SU-DHL-6 (cell line): ENCODE measurements around the gene SLCO3A1.

Experiments
- H2AFZ ChIP-seq: fragments of 200-600 bp; sonication (generic); 2 replicates; pipeline ENCODE4 v1.6.1; 2014; ENCODE audit warnings: low read depth, mild to moderate bottlenecking, moderate library complexity, mixed read lengths, antibody characterized with exemption, low read length; ENCODE audit not compliant: severe bottlenecking
- H3F3A ChIP-seq: fragments of 200-600 bp; shearing (Covaris generic); 2 replicates; pipeline ENCODE4 v1.6.0; 2016; ENCODE audit warnings: antibody characterized with exemption, mild to moderate bottlenecking; ENCODE audit not compliant: insufficient read depth
- H3K27ac ChIP-seq: fragments of 200-600 bp; sonication (generic); 2 replicates; pipeline ENCODE4 v1.5.1; 2016; ENCODE audit warnings: low read depth, mild to moderate bottlenecking, low read length, moderate library complexity, mixed read lengths
- H3K27me3 ChIP-seq: fragments of 200-600 bp; sonication (generic), shearing (Covaris generic); 2 replicates; pipeline ENCODE4 v1.6.0; 2014; ENCODE audit warnings: mild to moderate bottlenecking, low read length
- H3K36me3 ChIP-seq: fragments of 200-600 bp; sonication (generic); 2 replicates; pipeline ENCODE4 v1.6.1; 2014; ENCODE audit warnings: mild to moderate bottlenecking, low read length, mixed read lengths
- H3K4me2 ChIP-seq: fragments of 300-600, 200-600 bp; shearing (Covaris generic), sonication (generic); 2 replicates; pipeline ENCODE4 v1.6.0; 2014; ENCODE audit warnings: low read length, low read depth, mild to moderate bottlenecking; ENCODE audit not compliant: poor library complexity, severe bottlenecking
- H3K4me3 ChIP-seq: fragments of 200-600 bp; sonication (generic); 2 replicates; pipeline ENCODE4 v1.5.1; 2014; ENCODE audit warnings: antibody characterized with exemption, low read length, mild to moderate bottlenecking, mixed read lengths; ENCODE audit not compliant: insufficient read depth, poor library complexity, severe bottlenecking
- H3K79me2 ChIP-seq: fragments of 200-600 bp; sonication (generic); 2 replicates; pipeline ENCODE4 v1.6.1; 2014; ENCODE audit warnings: mild to moderate bottlenecking, low read length, moderate library complexity; ENCODE audit not compliant: insufficient read depth
- H3K9ac ChIP-seq: fragments of 200-600 bp; sonication (generic); 2 replicates; pipeline ENCODE4 v1.7.0; 2014; ENCODE audit warnings: mild to moderate bottlenecking, low read length
- H3K9me2 ChIP-seq: fragments of 200-600 bp; sonication (generic); replicated peaks from 2 replicates; pipeline ENCODE4 v1.6.1; 2014; ENCODE audit warnings: low read length; ENCODE audit not compliant: insufficient read depth
- H3K9me3 ChIP-seq: fragments of 200-600 bp; sonication (generic); 2 replicates; pipeline ENCODE4 v1.6.1; 2014; ENCODE audit warnings: low read length, mixed read lengths; ENCODE audit not compliant: insufficient read depth
- H4K20me1 ChIP-seq: fragments of 200-600 bp; sonication (generic); 2 replicates; pipeline ENCODE4 v1.6.1; 2014; ENCODE audit warnings: low read depth, mild to moderate bottlenecking, antibody characterized with exemption, low read length, moderate library complexity, mixed read lengths
- EZH2phosphoT487 ChIP-seq: fragments of 200-600 bp; sonication (generic), shearing (Covaris generic); conservative IDR thresholded peaks from 2 replicates; pipeline ENCODE4 v1.6.1; 2018; ENCODE audit warnings: mild to moderate bottlenecking, antibody characterized with exemption, low read length, moderate library complexity, mixed read lengths
- TF ChIP-seq, protein P1 (sequence below): fragments of 200-600 bp; sonication (generic); IDR thresholded peaks from one replicate; pipeline ENCODE4 v1.5.1; 2017; ENCODE audit warnings: antibody characterized with exemption, mild to moderate bottlenecking, low read length, moderate library complexity; ENCODE audit not compliant: insufficient read depth, poor library complexity, severe bottlenecking

SLCO3A1 gene

DNA sequence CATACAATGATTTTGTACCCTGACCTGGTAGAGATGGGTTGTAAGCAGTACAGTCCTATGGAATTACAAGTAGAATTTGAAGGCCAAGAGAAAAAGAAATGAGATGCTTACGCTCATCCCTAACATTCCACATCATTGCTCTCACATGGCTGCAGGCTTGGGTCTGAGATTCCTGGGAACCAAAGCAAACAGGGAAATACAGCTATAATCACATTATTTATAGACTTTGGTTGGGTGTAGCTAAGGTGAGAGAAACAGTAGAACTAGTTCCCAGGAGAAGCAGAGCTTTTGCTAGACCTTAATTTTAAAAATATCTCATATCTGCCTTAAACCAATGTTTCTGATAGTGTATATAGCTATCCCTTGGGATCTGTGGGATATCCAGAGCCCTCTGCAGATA is 51.4 kb downstream of the SLCO3A1 start:
- no peak overlapping the region for H3K9ac ChIP-seq
- H4K20me1 ChIP-seq, result peaks cover 7% of the 10 kb centered on the region
- H3K4me2 ChIP-seq, result no peak overlapping the region
- no peak overlapping the region for H2AFZ ChIP-seq
- H3K27me3 ChIP-seq, result no peaks in the 10 kb centered on the region
- no peaks in the 10 kb centered on the region for H3F3A ChIP-seq
- H3K36me3 ChIP-seq, result no peaks in the 10 kb centered on the region
- no peaks in the 10 kb centered on the region for H3K9me2 ChIP-seq
- no peaks in the 10 kb centered on the region for H3K9me3 ChIP-seq
- H3K79me2 ChIP-seq, result no peaks in the 10 kb centered on the region
- no peak overlapping the region for H3K27ac ChIP-seq
- H3K4me3 ChIP-seq, result no peak overlapping the region
- TF ChIP-seq, protein P1, sequence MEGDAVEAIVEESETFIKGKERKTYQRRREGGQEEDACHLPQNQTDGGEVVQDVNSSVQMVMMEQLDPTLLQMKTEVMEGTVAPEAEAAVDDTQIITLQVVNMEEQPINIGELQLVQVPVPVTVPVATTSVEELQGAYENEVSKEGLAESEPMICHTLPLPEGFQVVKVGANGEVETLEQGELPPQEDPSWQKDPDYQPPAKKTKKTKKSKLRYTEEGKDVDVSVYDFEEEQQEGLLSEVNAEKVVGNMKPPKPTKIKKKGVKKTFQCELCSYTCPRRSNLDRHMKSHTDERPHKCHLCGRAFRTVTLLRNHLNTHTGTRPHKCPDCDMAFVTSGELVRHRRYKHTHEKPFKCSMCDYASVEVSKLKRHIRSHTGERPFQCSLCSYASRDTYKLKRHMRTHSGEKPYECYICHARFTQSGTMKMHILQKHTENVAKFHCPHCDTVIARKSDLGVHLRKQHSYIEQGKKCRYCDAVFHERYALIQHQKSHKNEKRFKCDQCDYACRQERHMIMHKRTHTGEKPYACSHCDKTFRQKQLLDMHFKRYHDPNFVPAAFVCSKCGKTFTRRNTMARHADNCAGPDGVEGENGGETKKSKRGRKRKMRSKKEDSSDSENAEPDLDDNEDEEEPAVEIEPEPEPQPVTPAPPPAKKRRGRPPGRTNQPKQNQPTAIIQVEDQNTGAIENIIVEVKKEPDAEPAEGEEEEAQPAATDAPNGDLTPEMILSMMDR, result no peak
- TF ChIP-seq EZH2phosphoT487, result no peak

DNA sequence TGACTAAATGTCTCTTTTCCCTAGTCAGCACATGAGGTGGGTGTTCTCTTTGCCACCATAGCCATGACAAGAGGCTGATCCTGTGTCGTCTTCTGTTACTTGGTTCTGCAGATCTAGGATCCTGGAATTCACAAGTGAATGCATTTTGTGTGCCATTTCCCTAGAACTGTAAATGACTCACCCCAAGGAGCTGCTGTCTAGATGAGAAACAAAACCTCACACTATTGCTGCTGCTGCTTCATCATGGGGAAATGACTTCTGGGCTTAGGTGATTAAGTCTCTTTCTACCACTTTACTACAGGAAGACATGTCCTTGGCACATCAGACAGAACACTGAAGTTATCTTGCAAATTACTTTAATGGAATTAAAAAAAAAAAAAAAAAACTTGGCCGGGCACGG is 54.9 kb downstream of the SLCO3A1 start:
- Histone ChIP-seq H3K4me3 (no peak overlapping the region), H3K9me2 (no peaks in the 10 kb centered on the region), H3K9me3 (no peaks in the 10 kb centered on the region), H3K4me2 (no peak overlapping the region), H3K27ac (no peak overlapping the region), H3K36me3 (no peaks in the 10 kb centered on the region), H3F3A (no peaks in the 10 kb centered on the region), H3K27me3 (no peaks in the 10 kb centered on the region), H3K79me2 (no peaks in the 10 kb centered on the region), H4K20me1 (peaks cover 7% of the 10 kb centered on the region), H3K9ac (no peak overlapping the region), H2AFZ (no peak overlapping the region)
- no peak for TF ChIP-seq EZH2phosphoT487
- TF ChIP-seq, protein P1, result no peak

DNA sequence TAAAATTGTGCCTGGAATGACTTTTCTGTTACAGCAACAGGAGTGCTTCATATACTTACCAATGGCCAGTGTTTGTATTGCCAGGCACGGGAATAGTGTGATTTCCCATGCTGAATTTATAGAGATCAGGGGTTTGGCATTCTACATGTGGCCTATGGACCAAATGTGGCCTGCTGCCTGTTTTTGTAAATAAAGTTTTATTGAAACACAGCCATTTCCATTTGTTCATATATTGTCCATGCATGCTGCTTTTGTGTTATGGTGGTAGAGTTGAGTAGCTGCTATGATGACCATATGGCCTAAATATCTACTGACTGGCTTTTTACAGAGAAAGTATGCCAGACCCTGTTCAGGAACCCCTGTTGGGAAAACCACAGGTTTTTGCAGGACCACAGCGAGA is 55.6 kb downstream of the SLCO3A1 start:
- Histone ChIP-seq H3K9me3 (no peaks in the 10 kb centered on the region), H3K4me3 (no peak overlapping the region), H3K27me3 (no peaks in the 10 kb centered on the region), H3K27ac (no peak overlapping the region), H3K4me2 (no peak overlapping the region), H3K9me2 (no peaks in the 10 kb centered on the region), H3F3A (no peaks in the 10 kb centered on the region), H2AFZ (no peak overlapping the region), H3K79me2 (no peaks in the 10 kb centered on the region), H4K20me1 (peaks cover 7% of the 10 kb centered on the region), H3K9ac (no peak overlapping the region), H3K36me3 (no peaks in the 10 kb centered on the region)
- TF ChIP-seq, protein P1, result no peak
- no peak for TF ChIP-seq EZH2phosphoT487
